ENCODE data around the gene TOMM70. TPM values are rescaled to one million over a fixed set of nuclear protein-coding genes. Genes with fewer than 3 reads are reported as not detected.

The TOMM70 gene
- total and polyA plus RNA-seq, 2 of the 8 experiments (the other 6 are each of a cell fraction or from before 2014, with no cell fraction given): 10.9 to 52.1 TPM

GRCh38 chr3:100376301-100376700, 24.6 kb downstream of the TOMM70 start:
- no peaks in the 10 kb centered on the region for H3K9me3 ChIP-seq (ENCODE audit: insufficient read depth in 2 of 2, low read depth in 1 of 2, low read length in 1 of 2)
- no peak overlapping the region for H4K91ac ChIP-seq (replicated peaks; ENCODE audit: insufficient read length, low read length)
- no peak overlapping the region for H2AK5ac ChIP-seq (ENCODE audit: low read depth, low read length)
- CTCF ChIA-PET (ENCODE audit: partially characterized antibody): interaction anchor here (0.6 kb wide), 3 partner anchors 17 to 275 kb away, joined by 3 to 5 read pairs (median 4); no protein-coding TSS in a partner anchor
- no peak overlapping the region for H2BK120ac ChIP-seq (replicated peaks; ENCODE audit: low read depth, low read length)
- H4K5ac ChIP-seq (ENCODE audit: insufficient read length, low read depth, low read length): no peak overlapping the region
- no peak overlapping the region for H3K14ac ChIP-seq (ENCODE audit: insufficient read length)
- H2AFZ ChIP-seq (ENCODE audit: low read length): no peak overlapping the region
- H3K23me2 ChIP-seq (ENCODE audit: low read depth, low read length): no peaks in the 10 kb centered on the region
- no peak overlapping the region for H3K27ac ChIP-seq (ENCODE audit: low read depth, low read length)
- H4K20me1 ChIP-seq (replicated peaks in 1 of 2; ENCODE audit: control insufficient read depth in 1 of 2, insufficient read depth in 2 of 2, low read length in 2 of 2): peaks cover 0 to 3% of the 10 kb centered on the region in 2 experiments
- POLR2A ChIA-PET (ENCODE audit: partially characterized antibody): interaction anchor here (0.5 to 1.0 kb wide), 2 partner anchors 27 to 35 kb away, joined by 3 read pairs; no protein-coding TSS in a partner anchor
- H3K4me3 ChIP-seq (ENCODE audit: extremely low read depth in 1 of 4, insufficient read depth in 2 of 4, low read depth in 3 of 4, low read length in 4 of 4): no peak overlapping the region
- H3K18ac ChIP-seq (ENCODE audit: extremely low read depth, low read length): no peak overlapping the region
- H3K56ac ChIP-seq (replicated peaks; ENCODE audit: insufficient read length, low read depth, low read length): no peak overlapping the region
- no peak overlapping the region for H3K23ac ChIP-seq (ENCODE audit: insufficient read length)
- no peak overlapping the region for H4K8ac ChIP-seq (ENCODE audit: extremely low read depth, insufficient read depth, low read length)
- FAIRE-seq: no peak
- no peak overlapping the region for H2BK20ac ChIP-seq (ENCODE audit: low read length)
- 0 out of 2 replicates have a peak, but pooled peaks cover 2% of the 10 kb centered on the region for H3K79me1 ChIP-seq (ENCODE audit: low read depth, low read length)
- H2BK12ac ChIP-seq (ENCODE audit: low read depth, low read length): no peak overlapping the region
- no peaks in the 10 kb centered on the region for H3K79me2 ChIP-seq (ENCODE audit: control insufficient read depth in 1 of 2, insufficient read depth in 2 of 2, low read length in 2 of 2)
- no peak overlapping the region for H2BK5ac ChIP-seq (ENCODE audit: low read depth, low read length)
- no peaks in the 10 kb centered on the region for H3K27me3 ChIP-seq (replicated peaks in 1 of 4; ENCODE audit: control insufficient read depth in 3 of 4, extremely low read depth in 1 of 4, insufficient read depth in 3 of 4, low read length in 3 of 4)
- WGBS, 2 experiments (ENCODE audit: extremely low coverage in 1 of 2, insufficient coverage in 1 of 2, insufficient read length in 1 of 2, insufficient replicate concordance in 2 of 2, low coverage in 1 of 2, low lambda C conversion rate in 2 of 2, missing lambda C conversion rate in 1 of 2): 92% methylated on average over 4 of the region's 4 CpGs; no CpG with 5 or more reads in 1 of the 2 experiments
- no peak overlapping the region for H3K4ac ChIP-seq (replicated peaks; ENCODE audit: insufficient read length, low read depth, low read length)
- DNase-seq (ENCODE audit: low read depth in 1 of 2, low spot score in 2 of 2): no peak
- H3K9ac ChIP-seq (replicated peaks in 1 of 4; ENCODE audit: extremely low read depth in 1 of 4, low read depth in 3 of 4, low read length in 3 of 4): no peak overlapping the region
- no peak overlapping the region for H2BK15ac ChIP-seq (ENCODE audit: low read length)
- H3K4me2 ChIP-seq (ENCODE audit: insufficient read depth in 1 of 2, low read depth in 2 of 2, low read length in 2 of 2): no peak overlapping the region
- peaks cover 3 to 49% (median 26%) of the 10 kb centered on the region in 4 experiments for H3K36me3 ChIP-seq (ENCODE audit: control insufficient read depth in 2 of 4, insufficient read depth in 4 of 4, low read length in 3 of 4)
- no peaks in the 10 kb centered on the region for H3K4me1 ChIP-seq (replicated peaks in 1 of 4; ENCODE audit: control insufficient read depth in 3 of 4, insufficient read depth in 4 of 4, low read length in 3 of 4)
- TF ChIP-seq FOSL1 (IDR thresholded peaks at IDR 0.05; ENCODE audit: insufficient read depth, low read depth, low read length) (no peak), GABPA (IDR thresholded peaks at IDR 0.05; ENCODE audit: borderline replicate concordance, insufficient read depth, low read length) (no peak), SP1 (IDR thresholded peaks at IDR 0.05; ENCODE audit: low read depth, low read length) (no peak), RXRA (IDR thresholded peaks at IDR 0.05; ENCODE audit: insufficient read depth, low read depth, low read length) (no peak), SIRT6 (IDR thresholded peaks at IDR 0.05; ENCODE audit: low read length) (no peak), POU5F1 (IDR thresholded peaks at IDR 0.05; ENCODE audit: low read depth, low read length) (no peak), EP300 (IDR thresholded peaks at IDR 0.05; ENCODE audit: borderline replicate concordance in 1 of 2, low read depth in 2 of 2, low read length in 2 of 2) (no peak), SIX5 (IDR thresholded peaks at IDR 0.05; ENCODE audit: low read depth, low read length) (no peak)

All from H1 (cell line).